Body of pancreas (tissue), 4 donors: ENCODE data around the gene TMEM178B. TPM values are rescaled to one million over a fixed set of nuclear protein-coding genes. Genes with fewer than 3 reads are reported as not detected.

Experiments used
- ATAC-seq: fragments of 150-250 bp; one replicate; pipeline ENCODE4 v1.9.1; 2016
- DNase-seq, 4 donors: peaks; one replicate each; pipeline ENCODE4 v3.0.0-alpha.2; 2019
- H3K27ac ChIP-seq, 4 donors: fragments of 200-600 bp; sonication (generic); 1 replicate in 3 of 4; 2 replicates in 1 of 4; pipeline versions ENCODE4 v1.5.1 to v1.6.1; 2016 to 2019; ENCODE audit warnings: mild to moderate bottlenecking in 1 of 4, mixed read lengths in 1 of 4, moderate library complexity in 1 of 4
- H3K27me3 ChIP-seq, 2 donors: fragments of 200-600 bp; sonication (generic); one replicate each; pipeline ENCODE4 v1.6.0; 2016; ENCODE audit warnings: mild to moderate bottlenecking in 1 of 2
- H3K36me3 ChIP-seq, 2 donors: fragments of 200-600 bp; sonication (generic); replicated peaks in 1 of 2; 2 replicates each; pipeline ENCODE4 v1.5.1; 2016; ENCODE audit warnings: low read depth in 2 of 2; ENCODE audit not compliant: insufficient read depth in 1 of 2
- H3K4me1 ChIP-seq: fragments of 200-600 bp; sonication (generic); one replicate; pipeline ENCODE4 v1.6.0; 2016
- H3K4me3 ChIP-seq, 2 donors: fragments of 200-600 bp; sonication (generic); 1 replicate in 1 of 2; 2 replicates in 1 of 2; pipeline ENCODE4 v1.5.1; 2016 to 2019
- H3K9me3 ChIP-seq, 3 donors: fragments of 200-600 bp; sonication (generic); 1 replicate in 2 of 3; 2 replicates in 1 of 3; pipeline ENCODE4 v1.5.1; 2016
- POLR2A ChIP-seq, 3 donors: fragments of 450-650 bp; IDR thresholded peaks; one replicate each; pipeline ENCODE4 v1.6.1; 2016; ENCODE audit warnings: antibody characterized with exemption in 3 of 3, mild to moderate bottlenecking in 2 of 3
- WGBS, 2 donors: methylation state at CpG; one replicate each; pipeline ENCODE4 v1.1.5; 2017; 5-methylcytosine and 5-hydroxymethylcytosine counted together
- intact Hi-C: fragments of 100-400 bp; cut with DNase I; formaldehyde crosslinking; loops from one replicate; pipeline ENCODE4 v1.15.1; 2023
- total RNA-seq, 2 donors: library from RNA; depleted of rRNA; stranded (reverse); fragments of >200 nt; gene quantifications; one replicate each; pipeline ENCODE4 v1.1.0, GENCODE V29; 2016
- TF ChIP-seq, protein P1 (sequence below), 7 experiments: fragments of 450-650 bp in 4 of 7; fragments of 200-600 bp in 3 of 7; sonication (generic) in 3 of 7; IDR thresholded peaks; one replicate each; pipeline ENCODE4 v1.5.1; 2016 to 2019; ENCODE audit warnings: antibody characterized with exemption in 7 of 7

The TMEM178B gene
- total RNA-seq, 2 donors from 2014 or later, result 1.0 to 11.9 TPM

DNA sequence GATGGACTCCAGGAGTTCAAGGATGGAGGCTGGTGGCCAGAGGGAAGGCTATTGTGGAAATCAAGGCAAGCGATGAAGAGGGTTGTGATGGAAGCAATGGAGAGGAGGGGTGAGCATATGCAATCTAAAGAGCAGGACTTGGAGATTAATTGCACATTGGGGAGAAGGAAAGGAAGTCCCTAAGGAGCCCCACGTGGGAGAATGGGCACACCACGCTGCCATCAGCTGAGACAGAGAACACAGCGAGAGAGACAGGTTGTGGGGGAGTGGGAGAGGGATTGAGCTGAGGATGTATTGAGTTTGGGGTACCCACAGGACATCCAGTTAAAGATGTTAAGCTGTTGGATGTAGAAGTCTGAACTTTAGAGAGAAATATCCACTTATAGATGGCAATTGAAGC, 73.6 kb downstream of the TMEM178B start:
- intact Hi-C loops, result no loop called here

DNA sequence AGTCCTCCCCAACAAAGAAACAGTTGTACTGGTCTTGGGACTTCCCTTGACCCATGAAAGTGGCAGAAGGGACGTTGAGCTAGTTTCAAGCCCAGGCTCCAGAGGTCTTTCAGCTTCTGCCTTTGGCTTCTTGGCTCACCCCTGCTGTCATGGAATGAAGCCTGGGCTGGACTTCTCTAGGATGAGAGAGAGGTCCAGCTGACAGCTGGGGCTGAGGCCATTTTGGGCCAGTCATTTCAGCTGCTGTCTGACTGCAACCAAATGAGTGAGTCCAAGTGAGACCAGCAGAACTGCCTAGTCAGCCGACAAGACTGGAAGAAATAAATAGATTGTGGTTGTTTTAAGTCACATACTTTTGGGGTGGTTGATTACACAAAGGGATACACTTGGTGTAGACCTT, 76.6 kb downstream of the TMEM178B start:
- DNase-seq, result no peak
- TF ChIP-seq, protein P1, sequence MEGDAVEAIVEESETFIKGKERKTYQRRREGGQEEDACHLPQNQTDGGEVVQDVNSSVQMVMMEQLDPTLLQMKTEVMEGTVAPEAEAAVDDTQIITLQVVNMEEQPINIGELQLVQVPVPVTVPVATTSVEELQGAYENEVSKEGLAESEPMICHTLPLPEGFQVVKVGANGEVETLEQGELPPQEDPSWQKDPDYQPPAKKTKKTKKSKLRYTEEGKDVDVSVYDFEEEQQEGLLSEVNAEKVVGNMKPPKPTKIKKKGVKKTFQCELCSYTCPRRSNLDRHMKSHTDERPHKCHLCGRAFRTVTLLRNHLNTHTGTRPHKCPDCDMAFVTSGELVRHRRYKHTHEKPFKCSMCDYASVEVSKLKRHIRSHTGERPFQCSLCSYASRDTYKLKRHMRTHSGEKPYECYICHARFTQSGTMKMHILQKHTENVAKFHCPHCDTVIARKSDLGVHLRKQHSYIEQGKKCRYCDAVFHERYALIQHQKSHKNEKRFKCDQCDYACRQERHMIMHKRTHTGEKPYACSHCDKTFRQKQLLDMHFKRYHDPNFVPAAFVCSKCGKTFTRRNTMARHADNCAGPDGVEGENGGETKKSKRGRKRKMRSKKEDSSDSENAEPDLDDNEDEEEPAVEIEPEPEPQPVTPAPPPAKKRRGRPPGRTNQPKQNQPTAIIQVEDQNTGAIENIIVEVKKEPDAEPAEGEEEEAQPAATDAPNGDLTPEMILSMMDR (IDR thresholded peaks at IDR 0.05), result no peak
- no peak for TF ChIP-seq POLR2A (IDR thresholded peaks at IDR 0.05)
- Histone ChIP-seq H3K4me3 (no peak overlapping the region), H3K9me3 (no peaks in the 10 kb centered on the region), H3K36me3 (no peaks in the 10 kb centered on the region), H3K27me3 (no peaks in the 10 kb centered on the region), H3K4me1 (no peaks in the 10 kb centered on the region), H3K27ac (no peak overlapping the region)
- WGBS, 2 donors, result 62 to 63% methylated on average over 2 of the region's 2 CpGs
- no peak for ATAC-seq
- intact Hi-C loops, result no loop called here

More for the DNA sequence above, 73.6 kb downstream of the TMEM178B start:
- H3K27ac ChIP-seq, result no peak overlapping the region
- H3K4me1 ChIP-seq, result no peaks in the 10 kb centered on the region
- H3K27me3 ChIP-seq, result no peaks in the 10 kb centered on the region
- no peaks in the 10 kb centered on the region for H3K9me3 ChIP-seq
- H3K36me3 ChIP-seq, result no peaks in the 10 kb centered on the region
- H3K4me3 ChIP-seq, result no peak overlapping the region
- TF ChIP-seq, protein P1 (IDR thresholded peaks at IDR 0.05), result no peak
- no peak for TF ChIP-seq POLR2A (IDR thresholded peaks at IDR 0.05)
- no peak for DNase-seq
- WGBS, 2 donors, result 84 to 86% methylated on average over 4 of the region's 4 CpGs
- ATAC-seq, result no peak

DNA sequence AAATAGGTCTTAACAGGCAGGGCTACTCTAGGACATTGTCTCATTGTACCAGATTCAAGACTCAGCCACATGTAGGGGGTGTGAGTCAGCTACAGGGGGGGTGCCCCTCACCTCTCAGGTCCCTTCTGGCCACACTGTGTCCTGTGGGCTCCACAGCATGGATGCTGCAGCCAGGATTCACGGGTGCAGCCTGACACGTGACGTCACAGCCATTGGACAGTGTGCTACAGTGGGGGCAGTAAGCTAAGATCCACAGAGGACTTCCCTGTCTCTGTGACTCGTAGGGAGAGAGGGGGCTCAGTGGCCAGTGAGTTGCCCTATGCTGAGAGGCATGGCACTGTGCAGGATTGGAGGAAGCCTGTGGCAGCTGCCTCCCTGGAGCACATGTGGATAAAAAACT, 77.9 kb downstream of the TMEM178B start:
- ATAC-seq (no peak), DNase-seq (no peak)
- Histone ChIP-seq H3K36me3 (no peaks in the 10 kb centered on the region), H3K9me3 (no peaks in the 10 kb centered on the region), H3K27me3 (no peaks in the 10 kb centered on the region), H3K4me3 (no peak overlapping the region), H3K27ac (no peak overlapping the region), H3K4me1 (no peaks in the 10 kb centered on the region)
- intact Hi-C loops, result no loop called here
- 78% methylated on average over 4 of the region's 4 CpGs; no CpG with 5 or more reads in 1 of the 2 donors for WGBS, 2 donors
- no peak for TF ChIP-seq POLR2A (IDR thresholded peaks at IDR 0.05)
- TF ChIP-seq, protein P1 (IDR thresholded peaks at IDR 0.05), result no peak

DNA sequence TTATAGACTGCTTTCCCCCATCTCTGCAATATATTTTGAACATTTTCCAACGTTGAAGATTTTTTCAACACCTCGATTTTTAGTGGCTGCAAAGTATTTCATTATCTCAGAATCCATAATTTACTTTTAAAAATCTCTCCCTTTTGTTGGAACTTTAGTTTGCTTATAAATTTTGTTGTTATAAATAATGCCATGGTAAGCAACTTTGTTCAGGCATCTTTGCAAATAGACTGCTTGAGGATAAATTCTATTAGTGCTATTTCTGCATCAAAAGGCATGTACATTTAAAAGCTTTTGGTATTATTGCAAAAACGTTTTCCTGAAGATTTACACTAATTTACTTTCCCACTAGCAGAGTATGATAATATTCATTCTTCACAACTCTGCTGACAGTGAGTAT, 79.4 kb downstream of the TMEM178B start:
- TF ChIP-seq POLR2A (IDR thresholded peaks at IDR 0.05), result no peak
- TF ChIP-seq, protein P1 (IDR thresholded peaks at IDR 0.05), result no peak
- Histone ChIP-seq H3K27ac (no peak overlapping the region), H3K27me3 (no peaks in the 10 kb centered on the region), H3K4me3 (no peak overlapping the region), H3K4me1 (no peaks in the 10 kb centered on the region), H3K9me3 (no peaks in the 10 kb centered on the region), H3K36me3 (no peaks in the 10 kb centered on the region)
- WGBS, 2 donors, result 38 to 42% methylated on average over 3 of the region's 3 CpGs
- intact Hi-C loops, result no loop called here
- DNase-seq (no peak), ATAC-seq (no peak)

DNA sequence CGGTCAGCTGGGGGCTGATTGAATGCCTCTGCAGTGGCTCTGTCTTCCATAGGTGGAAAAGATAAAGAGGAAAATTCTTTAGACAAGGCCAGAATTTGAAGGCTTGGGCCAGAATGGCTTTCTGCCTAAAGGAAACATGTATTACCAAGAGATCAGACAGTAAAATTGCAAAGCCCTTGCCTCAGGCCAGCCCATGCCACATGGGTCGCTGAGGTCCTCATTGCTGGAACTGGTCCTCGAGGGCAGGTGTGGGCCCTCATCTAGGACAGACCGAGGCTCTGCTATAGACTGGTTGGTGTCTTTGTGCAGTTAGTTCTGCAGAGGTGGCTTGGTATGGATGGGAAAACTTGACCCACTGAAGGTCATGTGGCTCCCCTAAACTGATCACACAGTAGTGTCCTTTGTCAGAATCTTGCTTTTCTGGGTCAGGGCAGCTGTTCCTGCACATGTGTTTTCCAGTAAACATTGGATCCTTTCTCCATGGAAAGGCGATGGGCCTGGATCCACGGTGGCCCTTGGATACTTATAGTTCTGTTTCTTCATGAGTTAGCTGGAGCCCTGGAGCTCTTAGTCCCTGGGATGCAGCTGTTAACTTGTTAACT, 80.4 kb downstream of the TMEM178B start:
- Histone ChIP-seq H3K27ac (no peak overlapping the region), H3K4me1 (no peaks in the 10 kb centered on the region), H3K36me3 (no peaks in the 10 kb centered on the region), H3K27me3 (no peaks in the 10 kb centered on the region), H3K9me3 (no peaks in the 10 kb centered on the region), H3K4me3 (no peak overlapping the region)
- DNase-seq (no peak), ATAC-seq (no peak)
- TF ChIP-seq, protein P1 (IDR thresholded peaks at IDR 0.05), result no peak
- TF ChIP-seq POLR2A (IDR thresholded peaks at IDR 0.05), result no peak
- intact Hi-C loops, result no loop called here
- 71 to 76% methylated on average over 6 of the region's 6 CpGs for WGBS, 2 donors
